Right lobe of liver (tissue), 4 donors: ENCODE results near the gene RNF214.

Experiments used
- POLR2A ChIP-seq: fragments of 450-650 bp; IDR thresholded peaks from one replicate; pipeline ENCODE4 v1.6.1; 2017; ENCODE audit warnings: antibody characterized with exemption, mild to moderate bottlenecking
- TF ChIP-seq, protein P1 (sequence below), 4 donors: fragments of 200-600 bp in 3 of 4; fragments of 450-650 bp in 1 of 4; IDR thresholded peaks; one replicate each; pipeline versions ENCODE4 v1.5.1 to v1.8.0; 2016 to 2022; ENCODE audit warnings: antibody characterized with exemption in 4 of 4, mild to moderate bottlenecking in 2 of 4
- donor health status: DM: no; HTN: no; CAD: no.
- donor health status: DM: no; HTN: no; CAD: no.
- donor health status: DM: no; HTN: yes; CAD: no.

DNA sequence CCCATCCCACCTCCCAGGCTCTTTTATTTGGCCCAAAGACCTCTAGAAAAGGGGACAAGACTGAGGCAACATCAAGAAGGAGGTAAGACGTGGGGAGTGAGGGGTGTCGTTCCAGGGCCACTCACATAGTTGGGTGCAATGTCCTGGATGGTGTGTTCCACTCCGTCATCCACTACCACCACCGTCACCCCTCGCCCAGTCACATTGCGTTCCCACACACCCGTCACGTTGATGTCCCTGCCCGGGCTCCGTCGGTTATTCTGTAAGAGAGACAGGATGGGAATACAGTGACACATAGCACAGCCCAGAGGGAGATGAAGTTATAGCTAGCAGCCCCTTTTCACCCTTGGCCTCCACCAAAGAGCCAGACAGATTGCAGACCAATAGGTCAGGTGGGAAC is 4.4 kb upstream of the RNF214 start:
- TF ChIP-seq, protein P1, sequence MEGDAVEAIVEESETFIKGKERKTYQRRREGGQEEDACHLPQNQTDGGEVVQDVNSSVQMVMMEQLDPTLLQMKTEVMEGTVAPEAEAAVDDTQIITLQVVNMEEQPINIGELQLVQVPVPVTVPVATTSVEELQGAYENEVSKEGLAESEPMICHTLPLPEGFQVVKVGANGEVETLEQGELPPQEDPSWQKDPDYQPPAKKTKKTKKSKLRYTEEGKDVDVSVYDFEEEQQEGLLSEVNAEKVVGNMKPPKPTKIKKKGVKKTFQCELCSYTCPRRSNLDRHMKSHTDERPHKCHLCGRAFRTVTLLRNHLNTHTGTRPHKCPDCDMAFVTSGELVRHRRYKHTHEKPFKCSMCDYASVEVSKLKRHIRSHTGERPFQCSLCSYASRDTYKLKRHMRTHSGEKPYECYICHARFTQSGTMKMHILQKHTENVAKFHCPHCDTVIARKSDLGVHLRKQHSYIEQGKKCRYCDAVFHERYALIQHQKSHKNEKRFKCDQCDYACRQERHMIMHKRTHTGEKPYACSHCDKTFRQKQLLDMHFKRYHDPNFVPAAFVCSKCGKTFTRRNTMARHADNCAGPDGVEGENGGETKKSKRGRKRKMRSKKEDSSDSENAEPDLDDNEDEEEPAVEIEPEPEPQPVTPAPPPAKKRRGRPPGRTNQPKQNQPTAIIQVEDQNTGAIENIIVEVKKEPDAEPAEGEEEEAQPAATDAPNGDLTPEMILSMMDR (IDR thresholded peaks at IDR 0.05) = no peak
- no peak for TF ChIP-seq POLR2A
